Measurements from ENCODE around the gene PLEKHG3.
"Not testable (repeated sequence)": the region's sequence is repeated elsewhere in the genome, so short reads cannot be mapped to it uniquely, and the experiment has no call there.

Gene PLEKHG3

DNA sequence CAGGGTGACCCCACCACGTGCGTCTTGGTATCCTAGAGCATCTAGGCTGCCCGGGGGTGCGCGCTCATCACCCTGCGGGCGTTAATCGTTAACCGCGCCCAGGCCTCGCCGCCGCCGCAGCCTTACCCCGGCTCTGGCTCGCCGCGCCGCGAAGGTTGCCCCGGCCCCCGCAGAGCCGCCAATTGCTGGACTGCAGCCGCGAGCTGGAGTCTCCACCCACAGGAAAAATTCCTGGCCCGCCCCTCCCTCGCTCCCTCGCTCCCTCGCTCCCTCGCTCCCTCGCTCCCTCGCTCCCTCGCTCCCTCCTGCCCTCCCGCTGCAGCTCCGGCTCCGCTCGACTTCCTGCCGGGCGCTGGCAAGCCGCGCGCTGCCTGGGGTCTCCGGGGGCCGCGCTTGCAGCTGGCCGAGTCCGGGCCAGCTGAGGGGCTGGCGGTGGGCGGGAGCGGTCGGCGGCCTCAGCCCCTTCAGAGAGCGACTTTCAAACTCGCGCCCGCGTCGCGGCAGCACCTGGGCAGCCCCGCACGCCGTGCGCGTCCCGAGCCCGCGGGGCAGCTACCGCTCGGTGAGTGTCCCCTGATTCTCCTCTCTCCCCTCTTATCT is at the start of gene PLEKHG3:
PLEKHG3 (plus strand) TSS at position 282 of the 600 bp plus-strand sequence. CDS start 23,208 bp downstream, outside the sequence.
- DNase-seq (ENCODE audit: low read depth in 2 of 2), result peak; percentile 35 to 45

GRCh38 chr14:64654901-64655300 is 49.3 kb upstream of the PLEKHG3 start:
- no peak for DNase-seq (ENCODE audit: low read depth in 2 of 2)

- DNase-seq (ENCODE audit: low read depth in 2 of 2), result peak; percentile 88 to 90
Observed at GRCh38 chr14:64656986-64657385, 47.2 kb upstream of the PLEKHG3 start.

DNA sequence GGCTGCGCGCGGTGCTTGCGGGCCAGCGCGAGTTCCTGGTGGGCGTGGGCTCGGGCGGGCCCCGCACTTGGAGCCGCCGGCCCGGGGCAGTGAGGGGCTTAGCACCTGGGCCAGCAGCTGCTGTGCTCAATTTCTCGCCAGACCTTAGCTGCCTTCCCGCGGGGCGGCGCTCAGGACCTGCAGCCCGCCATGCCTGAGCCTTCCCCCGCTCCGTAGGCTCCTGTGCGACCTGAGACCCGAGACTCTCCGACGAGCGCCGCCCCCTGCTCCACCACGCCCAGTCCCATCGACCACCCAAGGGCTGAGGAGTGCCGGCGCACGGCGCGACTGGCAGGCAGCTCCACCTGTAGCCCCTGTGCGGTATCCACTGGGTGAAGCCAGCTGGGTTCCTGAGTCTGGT is 46.0 kb upstream of the PLEKHG3 start:
- no peak for DNase-seq (ENCODE audit: low read depth in 2 of 2)

DNA sequence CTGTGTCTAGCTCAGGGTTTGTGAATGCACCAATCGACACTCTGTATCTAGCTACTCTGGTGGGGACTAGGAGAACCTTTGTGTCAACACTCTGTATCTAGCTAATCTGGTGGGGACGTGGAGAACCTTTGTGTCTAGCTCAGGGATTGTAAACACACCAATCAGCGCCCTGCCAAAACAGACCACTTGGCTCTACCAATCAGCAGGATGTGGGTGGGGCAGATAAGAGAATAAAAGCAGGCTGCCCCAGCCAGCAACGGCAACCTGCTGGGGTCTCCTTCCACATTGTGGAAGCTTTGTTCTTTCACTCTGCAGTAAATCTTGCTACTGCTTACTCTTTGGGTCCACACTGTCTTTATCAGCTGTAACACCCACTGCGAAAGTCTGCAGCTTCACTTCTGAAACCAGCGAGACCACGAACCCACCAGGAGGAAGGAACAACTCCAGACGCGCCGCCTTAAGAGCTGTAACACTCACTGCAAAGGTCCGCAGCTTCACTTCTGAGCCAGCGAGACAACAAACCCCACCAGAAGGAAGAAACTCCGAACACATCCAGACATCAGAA is 45.4 kb upstream of the PLEKHG3 start:
- DNase-seq (ENCODE audit: low read depth in 2 of 2), result not testable (repeated sequence)

DNA sequence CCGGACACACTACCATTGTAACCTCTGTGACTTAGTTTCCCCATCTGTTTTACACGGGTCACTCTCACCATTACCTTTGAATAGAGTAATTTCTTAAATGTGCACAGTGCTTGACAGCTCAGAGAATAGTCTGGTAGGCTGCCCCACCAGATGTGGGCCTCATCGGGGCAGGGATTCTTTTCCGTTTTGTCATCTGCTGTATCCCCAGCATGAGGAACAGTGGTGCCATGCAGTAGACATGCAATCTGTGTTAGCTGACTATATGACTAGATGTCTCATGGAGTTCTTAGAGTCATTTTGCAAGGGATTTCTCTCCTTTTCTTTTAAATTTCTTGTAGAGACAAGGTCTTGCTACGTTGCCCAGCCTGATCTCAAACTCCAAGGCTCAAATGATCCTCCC is 44.9 kb upstream of the PLEKHG3 start:
- DNase-seq (ENCODE audit: low read depth in 2 of 2), result no peak

DNA sequence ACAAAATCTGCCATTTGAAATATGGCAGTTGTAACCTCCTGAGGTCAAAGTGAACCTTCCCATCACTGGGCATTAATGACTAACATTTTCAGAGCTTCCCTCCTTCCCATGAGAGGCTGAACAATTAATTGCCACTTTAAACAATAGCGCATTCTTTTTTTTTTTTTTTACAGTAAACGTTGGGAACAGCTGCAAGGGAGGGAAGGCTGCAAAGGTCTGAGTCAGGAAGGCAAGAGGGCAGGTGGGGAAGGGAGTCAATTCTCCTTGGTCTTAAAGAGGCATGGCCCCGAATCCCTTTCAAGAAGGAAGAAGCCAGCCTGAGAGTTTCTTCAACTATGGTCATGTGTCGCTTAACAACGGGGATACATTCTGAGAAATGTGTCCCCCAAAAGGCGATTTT is 41.0 kb upstream of the PLEKHG3 start:
- no peak for DNase-seq (ENCODE audit: low read depth in 2 of 2)

GRCh38 chr14:64671591-64671990 is 32.6 kb upstream of the PLEKHG3 start:
- DNase-seq (ENCODE audit: low read depth in 2 of 2), result no peak

DNA sequence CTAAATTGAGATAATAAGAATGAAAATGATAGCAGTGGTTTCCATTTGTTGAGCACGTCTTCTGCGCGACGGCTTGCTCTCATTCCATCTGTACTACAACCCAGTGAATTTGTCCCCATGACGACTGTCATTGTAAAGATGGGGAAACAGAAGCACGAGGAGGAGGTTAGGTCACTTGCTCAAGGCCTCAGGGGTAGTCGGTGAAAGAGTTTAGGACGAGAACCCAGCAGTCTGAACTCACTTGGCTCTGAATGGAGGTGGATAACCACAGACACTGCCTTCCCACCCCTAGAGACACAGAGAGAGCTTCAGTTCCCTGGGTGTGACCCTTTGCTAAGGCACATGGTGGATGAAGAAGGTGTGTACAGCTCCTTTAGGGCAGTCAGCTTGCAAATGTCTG is 30.9 kb upstream of the PLEKHG3 start:
- DNase-seq (ENCODE audit: low read depth in 2 of 2), result no peak

- DNase-seq (ENCODE audit: low read depth in 2 of 2), result no peak
Observed at GRCh38 chr14:64673748-64674147, 30.5 kb upstream of the PLEKHG3 start.

DNA sequence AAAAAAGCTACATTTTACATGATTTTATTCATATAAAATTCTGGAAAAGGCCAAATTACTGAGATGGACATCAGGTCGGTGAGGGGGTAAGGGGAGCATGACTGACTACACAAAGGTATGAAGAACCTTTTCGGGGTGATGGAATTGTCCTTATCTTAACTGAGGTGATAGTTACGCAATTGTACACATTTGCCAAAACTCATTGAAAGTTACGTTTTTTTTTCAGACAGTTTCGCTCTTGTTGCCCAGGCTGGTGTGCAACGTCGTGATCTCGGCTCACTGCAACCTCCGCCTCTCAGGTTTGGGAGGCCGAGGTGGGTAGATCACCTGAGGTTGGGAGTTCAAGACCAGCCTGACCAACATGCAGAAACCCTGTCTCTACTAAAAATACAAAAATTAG is 29.4 kb upstream of the PLEKHG3 start:
- no peak for DNase-seq (ENCODE audit: low read depth in 2 of 2)

GRCh38 chr14:64675312-64675711 is 28.9 kb upstream of the PLEKHG3 start:
- DNase-seq (ENCODE audit: low read depth in 2 of 2), result no peak

GRCh38 chr14:64676410-64677008 is 27.7 kb upstream of the PLEKHG3 start:
- DNase-seq (ENCODE audit: low read depth in 2 of 2), result no peak

- DNase-seq (ENCODE audit: low read depth in 2 of 2), result no peak
Observed at GRCh38 chr14:64680013-64680713, 24.1 kb upstream of the PLEKHG3 start.

DNA sequence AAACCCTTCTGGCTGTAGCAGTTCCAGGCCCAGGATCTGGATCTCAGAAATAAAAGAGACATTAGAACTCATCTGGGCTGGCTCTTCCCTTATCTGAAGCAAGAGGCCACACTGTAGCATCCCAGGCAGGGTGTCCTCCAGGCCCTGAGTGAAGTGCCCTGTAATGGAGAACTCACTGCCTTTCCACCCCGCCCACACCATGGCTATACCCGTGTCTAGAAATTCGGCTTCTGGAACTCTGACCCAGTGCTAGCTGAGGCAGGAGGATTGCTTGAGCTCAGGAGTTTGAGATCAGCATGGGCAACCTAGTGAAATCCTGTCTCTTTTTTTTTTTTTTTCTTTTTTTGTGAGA is 23.5 kb upstream of the PLEKHG3 start:
- DNase-seq (ENCODE audit: low read depth in 2 of 2), result no peak

GRCh38 chr14:64681796-64682710 is 22.2 kb upstream of the PLEKHG3 start:
- DNase-seq (ENCODE audit: low read depth in 2 of 2), result peak in 1 of 2 experiments; percentile 16

DNA sequence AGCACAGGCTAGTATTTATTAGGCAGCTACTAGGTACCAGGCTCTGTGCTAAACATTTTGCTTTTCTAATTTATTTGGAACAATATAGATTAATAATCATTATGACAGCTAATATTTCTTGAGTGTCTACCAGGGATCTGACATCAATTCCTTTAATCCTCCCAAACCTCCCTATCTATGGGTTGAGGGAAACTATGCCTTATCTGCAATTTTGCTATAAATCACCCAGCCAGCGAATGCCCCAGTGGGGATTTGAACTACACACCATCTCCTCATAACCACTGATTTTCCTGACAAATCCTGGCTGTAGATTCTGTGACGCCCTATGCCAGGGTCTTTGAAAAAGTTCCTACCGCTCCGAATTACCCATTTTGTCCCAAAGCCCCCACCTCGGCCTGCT is 21.4 kb upstream of the PLEKHG3 start:
- DNase-seq (ENCODE audit: low read depth in 2 of 2), result no peak

- DNase-seq (ENCODE audit: low read depth in 2 of 2), result no peak
Observed at GRCh38 chr14:64683264-64683663, 21.0 kb upstream of the PLEKHG3 start.

- peak in 1 of 2 experiments; percentile 40 for DNase-seq (ENCODE audit: low read depth in 2 of 2)
Observed at GRCh38 chr14:64684091-64684490, 20.1 kb upstream of the PLEKHG3 start.

DNA sequence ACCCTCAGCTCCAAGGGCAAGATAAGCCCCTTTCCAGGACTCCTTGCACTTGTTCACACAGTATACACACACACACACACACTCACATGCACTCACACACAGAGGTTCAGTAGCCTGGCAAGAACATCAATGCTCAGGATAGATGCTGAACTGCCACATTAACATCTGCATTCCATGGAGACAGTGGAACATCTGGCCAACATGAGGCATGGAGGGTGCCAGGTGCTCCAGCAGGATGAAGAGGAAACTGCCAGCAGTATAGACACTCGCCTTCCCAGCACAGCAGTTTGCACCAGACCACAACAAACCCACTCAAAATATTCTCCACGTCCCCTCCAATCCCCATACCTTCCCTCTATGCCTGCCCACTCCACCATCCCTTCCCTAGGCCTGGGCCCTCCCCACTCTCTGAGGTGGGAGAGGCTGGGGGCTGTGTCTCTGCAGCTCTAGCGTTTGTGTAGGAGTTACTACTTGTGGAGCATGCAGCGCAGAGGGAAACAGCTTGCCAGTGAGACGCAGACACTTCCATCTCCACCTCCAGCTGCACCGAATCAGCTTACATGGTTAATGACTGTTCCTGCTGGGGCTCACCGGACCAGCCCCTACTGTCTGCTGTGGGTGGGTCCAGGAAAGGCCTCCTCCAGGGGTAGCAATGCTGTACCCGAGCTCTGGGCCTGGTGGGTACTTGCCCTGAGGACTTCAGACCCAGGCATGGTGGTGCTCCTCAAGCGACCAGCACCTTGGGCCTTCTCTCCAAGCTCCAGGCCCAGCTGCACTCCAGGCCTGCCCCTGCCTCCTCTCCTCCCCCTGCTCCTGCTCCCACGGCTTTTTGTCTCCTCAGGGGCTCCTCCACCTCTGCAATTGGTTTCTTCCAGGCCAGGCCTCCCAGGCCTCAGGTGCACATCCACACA is 18.6 kb upstream of the PLEKHG3 start:
- DNase-seq (ENCODE audit: low read depth in 2 of 2), result no peak

GRCh38 chr14:64686282-64686615 is 18.0 kb upstream of the PLEKHG3 start:
- DNase-seq (ENCODE audit: low read depth in 2 of 2), result no peak
